Activated CD8-positive, alpha-beta memory T cell treated with anti-CD3 and anti-CD28 coated beads for 36 hours (primary cell): ENCODE results near the gene KRT31. TPM values are rescaled to one million over a fixed set of nuclear protein-coding genes. Genes with fewer than 3 reads are reported as not detected.
"Not testable (repeated sequence)": the region's sequence is repeated elsewhere in the genome, so short reads cannot be mapped to it uniquely, and the experiment has no call there.

Experiments used
- CTCF ChIA-PET: fragments of 350-600 bp; sonication (Branson Sonifier 250); formaldehyde crosslinking; loops from one replicate; lab custom pipeline; 2021; ENCODE audit warnings: antibody characterized with exemption; lab: Charles Lee
- POLR2A ChIA-PET: fragments of 350-600 bp; sonication (Branson Sonifier 250); formaldehyde crosslinking; loops from one replicate; lab custom pipeline; 2021; ENCODE audit warnings: antibody characterized with exemption; lab: Charles Lee
- total RNA-seq, 2 experiments: library from RNA; stranded (reverse); gene quantifications; one replicate each; pipeline ENCODE4 v1.2.3, GENCODE V29; 2021

Gene KRT31
- total RNA-seq = not detected

DNA sequence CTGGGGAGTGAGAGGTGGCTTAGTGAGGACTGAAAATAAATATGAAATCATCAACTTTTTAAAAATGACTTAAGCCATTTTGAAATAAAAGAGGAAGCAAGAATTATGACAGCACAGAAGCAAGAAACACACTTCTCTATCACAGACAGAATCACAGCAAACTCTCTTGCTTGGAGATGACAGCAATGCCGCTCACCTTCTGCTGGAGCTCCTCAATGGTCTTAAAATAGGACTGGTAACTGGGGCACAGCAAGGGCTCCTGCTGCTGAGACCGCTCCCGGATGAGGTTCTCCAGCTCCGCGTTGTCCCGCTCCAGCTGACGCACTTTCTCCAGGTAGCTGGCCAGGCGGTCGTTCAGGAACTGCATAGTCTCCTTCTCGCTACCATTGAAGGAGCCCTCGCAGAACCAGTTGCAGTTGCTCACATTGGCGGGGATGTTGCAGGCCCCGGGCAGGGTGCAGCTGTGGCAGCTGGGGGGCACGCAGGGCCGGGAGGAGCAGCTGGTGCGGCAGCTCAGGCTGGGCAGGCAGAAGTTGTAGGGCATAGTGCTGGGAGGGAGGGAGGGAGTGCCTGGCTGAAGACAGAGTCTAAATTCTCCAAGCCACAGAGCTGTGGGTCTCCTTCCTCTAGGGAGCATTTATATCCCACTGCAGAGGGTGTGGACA lies at the start of gene KRT31:
Gene KRT31, minus strand, starts transcription at position 613 of the 665 bp plus-strand sequence. Its CDS starts 69 bp downstream, at position 544.
- ChIA-PET CTCF (no interaction called here), POLR2A (no interaction called here)

- POLR2A ChIA-PET = no interaction called here
- CTCF ChIA-PET = no interaction called here
Measured at GRCh38 chr17:41446806-41447205, 49.4 kb upstream of the KRT31 start.

DNA sequence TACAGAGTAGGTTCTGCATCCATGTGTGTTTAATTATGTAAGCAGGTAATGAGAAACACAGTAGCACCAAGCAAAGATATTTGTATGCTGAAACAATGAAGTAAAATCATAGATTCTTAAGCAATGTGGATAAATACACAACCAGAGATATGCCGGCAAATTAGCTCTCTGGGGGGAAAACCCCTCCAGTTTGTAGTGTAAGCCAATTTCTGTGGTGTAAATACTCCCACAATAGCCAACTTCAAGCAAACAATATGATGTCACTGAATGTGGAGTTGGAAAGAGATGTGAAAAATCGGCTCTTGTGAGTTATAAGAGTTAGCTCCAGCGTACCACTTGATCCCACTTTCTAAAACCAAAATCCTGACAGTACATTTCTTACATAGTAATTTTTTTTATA lies 47.2 kb upstream of the KRT31 start:
- ChIA-PET POLR2A (no interaction called here), CTCF (no interaction called here)

DNA sequence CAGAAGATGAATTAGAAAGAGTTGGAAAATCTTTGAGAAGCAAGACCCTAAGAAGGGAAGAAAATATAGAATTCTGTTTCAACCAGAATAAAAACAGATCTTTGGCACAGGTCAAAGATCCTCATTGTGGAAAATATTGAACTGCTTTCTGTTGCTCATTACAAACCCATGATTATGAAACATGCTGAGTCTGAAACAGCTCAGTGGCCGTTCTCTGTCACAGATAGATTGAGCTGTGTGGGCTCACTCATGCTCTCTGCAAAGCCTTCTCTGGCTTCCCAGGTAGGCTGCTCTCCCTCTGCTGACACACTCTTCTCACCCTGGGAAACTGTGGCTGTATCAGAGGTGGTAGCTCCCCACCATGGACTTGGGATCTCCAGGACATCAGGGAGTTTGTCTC lies 46.8 kb upstream of the KRT31 start:
- ChIA-PET POLR2A (no interaction called here), CTCF (no interaction called here)

GRCh38 chr17:41442739-41443138 lies 45.3 kb upstream of the KRT31 start:
- POLR2A ChIA-PET = no interaction called here
- CTCF ChIA-PET = no interaction called here

GRCh38 chr17:41440531-41441033 lies 43.2 kb upstream of the KRT31 start, which contains the start of gene KRT38:
Gene KRT38, minus strand, starts transcription at chr17:41440983. Its CDS starts 62 bp downstream, at chr17:41440921.
- CTCF ChIA-PET = no interaction called here
- POLR2A ChIA-PET = no interaction called here

- ChIA-PET CTCF (no interaction called here), POLR2A (no interaction called here)
Measured at GRCh38 chr17:41439375-41439774, 42.0 kb upstream of the KRT31 start.

- ChIA-PET POLR2A (no interaction called here), CTCF (no interaction called here)
Measured at GRCh38 chr17:41437769-41438168, 40.4 kb upstream of the KRT31 start.

DNA sequence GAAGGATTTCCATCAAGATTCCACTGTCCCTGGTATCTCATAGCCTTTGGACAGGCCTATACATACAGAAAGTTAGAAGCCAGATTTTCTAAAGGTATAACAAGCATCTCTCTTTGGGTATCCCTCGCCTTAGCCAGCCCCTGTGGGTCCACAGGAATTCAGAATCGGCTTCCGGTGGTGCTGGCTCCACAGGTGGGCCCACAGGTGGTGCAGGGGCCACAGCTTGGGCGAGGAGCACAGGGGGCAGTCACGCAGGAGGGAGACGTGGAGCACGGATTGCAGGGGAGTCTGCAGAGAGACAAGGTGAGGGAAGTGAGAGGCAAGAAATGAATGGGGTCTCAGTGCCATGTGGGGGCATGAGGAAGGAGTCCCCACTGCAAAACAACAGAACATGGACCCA lies 39.8 kb upstream of the KRT31 start:
- POLR2A ChIA-PET = no interaction called here
- CTCF ChIA-PET = no interaction called here

DNA sequence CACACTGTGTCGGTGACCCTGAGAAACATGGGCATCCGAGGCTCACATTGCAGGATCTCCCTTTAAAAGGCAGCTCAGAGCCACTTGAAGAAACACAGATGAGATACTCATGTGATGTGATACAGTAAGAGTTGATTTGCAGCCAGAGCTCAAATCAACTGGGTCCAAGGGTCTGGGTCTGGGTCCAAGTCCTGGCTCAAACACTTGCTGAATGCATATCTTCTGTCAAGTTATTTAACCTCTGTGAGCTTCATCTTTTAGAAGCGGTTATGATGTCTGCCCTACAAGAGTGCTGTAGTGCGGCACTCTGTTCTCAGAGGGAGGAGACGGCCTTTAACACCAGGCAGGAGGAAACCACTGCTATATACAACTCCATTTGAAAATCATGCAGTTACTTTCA lies 37.0 kb upstream of the KRT31 start:
- ChIA-PET CTCF (interaction anchor here (0.5 to 1.1 kb wide), 2 partner anchors 61 to 63 kb away, joined by 3 to 4 read pairs; no protein-coding TSS in a partner anchor), POLR2A (no interaction called here)

DNA sequence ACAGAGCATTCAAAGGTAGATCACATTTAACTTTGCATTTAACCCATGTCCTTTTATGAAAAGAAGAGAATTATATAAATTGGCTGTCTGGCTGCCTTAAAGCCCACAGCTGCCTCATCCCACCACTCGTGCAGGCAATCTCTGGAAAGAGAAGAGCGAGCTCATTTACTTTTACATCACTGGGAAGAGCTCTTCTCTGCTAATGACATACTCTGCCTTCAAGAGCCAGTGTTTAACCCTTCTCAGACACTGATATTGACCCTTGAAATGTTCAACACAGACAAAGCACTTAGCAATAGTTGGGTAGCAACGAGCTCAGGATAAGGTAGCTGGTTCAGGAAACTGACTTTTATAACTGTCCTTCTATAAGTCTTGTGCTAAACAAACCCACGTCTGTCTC lies 36.6 kb upstream of the KRT31 start:
- ChIA-PET POLR2A (no interaction called here), CTCF (interaction anchor here (1.1 kb wide), 1 partner anchor 62 kb away, joined by 4 read pairs; no protein-coding TSS in a partner anchor)

- ChIA-PET CTCF (interaction anchor here (1.1 kb wide), 1 partner anchor 62 kb away, joined by 4 read pairs; no protein-coding TSS in a partner anchor), POLR2A (no interaction called here)
Measured at GRCh38 chr17:41433586-41433985, 36.2 kb upstream of the KRT31 start.

- POLR2A ChIA-PET = not testable (repeated sequence)
Measured at GRCh38 chr17:41430376-41430775, 33.0 kb upstream of the KRT31 start.

GRCh38 chr17:41429667-41430066 lies 32.3 kb upstream of the KRT31 start:
- ChIA-PET CTCF (no interaction called here), POLR2A (no interaction called here)

More at GRCh38 chr17:41430376-41430775, 33.0 kb upstream of the KRT31 start:
- CTCF ChIA-PET = not testable (repeated sequence)

DNA sequence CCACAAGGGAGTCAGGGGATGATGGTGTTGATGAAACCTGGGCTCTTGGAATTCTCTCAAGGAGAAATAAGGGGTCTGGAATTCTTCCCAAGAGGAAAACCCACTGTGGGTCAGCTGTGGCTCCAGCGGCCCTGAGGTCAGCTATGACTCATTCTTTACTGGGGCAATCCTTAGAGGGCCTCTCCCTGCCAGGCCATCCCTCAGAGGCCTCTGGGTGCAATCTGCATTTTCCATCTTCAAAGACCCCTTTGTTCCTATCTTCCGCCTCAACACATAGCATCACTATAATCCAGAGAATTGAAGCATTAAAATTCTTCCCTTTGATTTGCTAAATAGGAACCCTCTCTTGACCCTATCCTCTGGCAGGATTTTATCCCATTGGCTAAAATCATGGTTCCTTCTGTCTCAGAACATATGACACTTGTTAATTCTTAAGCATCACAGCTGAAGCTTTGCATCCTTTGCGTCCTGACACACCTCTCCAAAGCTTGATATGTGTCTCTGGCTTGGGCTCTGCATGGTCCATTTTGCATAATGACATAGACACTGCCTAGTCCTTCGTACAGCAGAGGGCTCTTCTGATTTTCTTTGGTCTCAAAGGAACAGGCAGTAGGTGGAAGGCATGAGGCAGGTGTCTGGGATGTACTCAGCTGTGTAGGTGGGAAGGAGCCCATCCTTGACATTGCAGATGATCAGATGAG lies 31.3 kb upstream of the KRT31 start:
- ChIA-PET CTCF (no interaction called here), POLR2A (no interaction called here)

GRCh38 chr17:41424111-41424635 lies 26.8 kb upstream of the KRT31 start, which contains the start of gene KRT37:
Gene KRT37, minus strand, starts transcription at chr17:41424585. Its CDS starts 62 bp downstream, at chr17:41424523.
- ChIA-PET POLR2A (no interaction called here), CTCF (no interaction called here)

DNA sequence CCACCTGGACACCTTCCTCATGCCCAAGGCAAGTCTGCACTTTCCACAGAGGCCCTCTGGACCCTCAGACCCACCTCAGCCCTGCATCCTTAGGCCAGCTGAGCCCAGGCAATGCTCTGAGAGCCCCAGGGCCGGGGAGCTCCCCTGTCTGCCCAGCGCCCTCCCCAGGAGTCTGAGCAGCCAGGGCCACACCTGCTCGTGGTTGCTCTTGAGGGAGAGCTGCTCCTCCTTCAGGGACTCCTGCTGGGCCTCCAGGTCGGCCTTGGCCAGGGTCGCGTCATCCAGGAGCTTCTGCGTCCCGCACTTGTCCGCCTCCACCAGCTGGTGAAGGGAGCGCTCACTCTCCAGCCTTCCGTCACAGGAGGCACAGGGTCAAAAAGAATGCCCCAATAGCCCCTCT lies 25.2 kb upstream of the KRT31 start:
- CTCF ChIA-PET, POLR2A ChIA-PET: not testable (repeated sequence)

- POLR2A ChIA-PET = no interaction called here
- CTCF ChIA-PET = no interaction called here
Measured at GRCh38 chr17:41421617-41422016, 24.2 kb upstream of the KRT31 start.

- POLR2A ChIA-PET = no interaction called here
- CTCF ChIA-PET = no interaction called here
Measured at GRCh38 chr17:41421116-41421515, 23.7 kb upstream of the KRT31 start.

- CTCF ChIA-PET = no interaction called here
- POLR2A ChIA-PET = no interaction called here
Measured at GRCh38 chr17:41420134-41420533, 22.7 kb upstream of the KRT31 start.
